H9 (cell line): ENCODE data around the gene ZNF613. TPM values are rescaled to one million over a fixed set of nuclear protein-coding genes. Genes with fewer than 3 reads are reported as not detected.

Experiments used
- DNase-seq: peaks from one replicate; pipeline ENCODE4 v3.0.0-alpha.2; 2017
- H2AFZ ChIP-seq: one replicate; pipeline ENCODE4 v1.6.1; 2013; ENCODE audit warnings: mild to moderate bottlenecking, low read length, control low read depth, moderate library complexity
- H2AK5ac ChIP-seq: 2 replicates; pipeline ENCODE4 v1.6.1; 2013; ENCODE audit warnings: low read length, control low read depth, mixed read lengths; ENCODE audit not compliant: insufficient read length
- H2BK120ac ChIP-seq: one replicate; pipeline ENCODE4 v1.6.1; 2013; ENCODE audit warnings: low read depth, mild to moderate bottlenecking, low read length, control low read depth, inconsistent platforms; ENCODE audit not compliant: poor library complexity, severe bottlenecking
- H2BK12ac ChIP-seq: 2 replicates; pipeline ENCODE4 v1.6.1; 2013; ENCODE audit warnings: low read length, control low read depth, mixed read lengths, low read depth; ENCODE audit not compliant: insufficient read length
- H2BK15ac ChIP-seq: 2 replicates; pipeline ENCODE4 v1.6.1; 2013; ENCODE audit warnings: low read depth, low read length, control low read depth
- H2BK20ac ChIP-seq: one replicate; pipeline ENCODE4 v1.6.1; 2013; ENCODE audit warnings: low read depth, mild to moderate bottlenecking, low read length, control low read depth, inconsistent platforms; ENCODE audit not compliant: poor library complexity, severe bottlenecking
- H2BK5ac ChIP-seq: 2 replicates; pipeline ENCODE4 v1.6.1; 2013; ENCODE audit warnings: low read length, control low read depth, mixed read lengths; ENCODE audit not compliant: insufficient read length
- H3K14ac ChIP-seq: 2 replicates; pipeline ENCODE4 v1.6.1; 2013; ENCODE audit warnings: low read length, control low read depth; ENCODE audit not compliant: insufficient read depth
- H3K18ac ChIP-seq: 2 replicates; pipeline ENCODE4 v1.6.1; 2013; ENCODE audit warnings: low read depth, mild to moderate bottlenecking, mixed read lengths, low read length, control low read depth; ENCODE audit not compliant: insufficient read length
- H3K23ac ChIP-seq: 2 replicates; pipeline ENCODE4 v1.6.1; 2013; ENCODE audit warnings: low read length, control low read depth, mixed read lengths, low read depth; ENCODE audit not compliant: insufficient read length
- H3K23me2 ChIP-seq: 2 replicates; pipeline ENCODE4 v1.6.1; 2013; ENCODE audit warnings: low read depth, mild to moderate bottlenecking, mixed read lengths, low read length, control low read depth; ENCODE audit not compliant: insufficient read length, poor library complexity, severe bottlenecking
- H3K27ac ChIP-seq: 2 replicates; pipeline ENCODE4 v1.5.1; 2013; ENCODE audit warnings: low read length, control low read depth, mixed read lengths, low read depth; ENCODE audit not compliant: insufficient read length
- H3K27me3 ChIP-seq: 2 replicates; pipeline ENCODE4 v1.6.1; 2013; ENCODE audit warnings: low read length, control low read depth, inconsistent platforms; ENCODE audit not compliant: insufficient read depth
- H3K4ac ChIP-seq: 2 replicates; pipeline ENCODE4 v1.6.1; 2013; ENCODE audit warnings: low read depth, mild to moderate bottlenecking, control low read depth, inconsistent platforms, low read length, moderate library complexity
- H3K4me1 ChIP-seq: 2 replicates; pipeline ENCODE4 v1.6.1; 2013; ENCODE audit warnings: low read length, control low read depth, inconsistent platforms; ENCODE audit not compliant: insufficient read depth
- H3K4me2 ChIP-seq: 2 replicates; pipeline ENCODE4 v1.6.1; 2013; ENCODE audit warnings: low read length, control low read depth, mixed read lengths; ENCODE audit not compliant: insufficient read length, insufficient read depth
- H3K56ac ChIP-seq: 2 replicates; pipeline ENCODE4 v1.6.1; 2013; ENCODE audit warnings: low read depth, mild to moderate bottlenecking, mixed read lengths, low read length, control low read depth; ENCODE audit not compliant: insufficient read length
- H3K79me1 ChIP-seq: 2 replicates; pipeline ENCODE4 v1.6.1; 2013; ENCODE audit warnings: low read depth, mild to moderate bottlenecking, moderate library complexity, low read length, control low read depth, inconsistent platforms; ENCODE audit not compliant: insufficient read depth, poor library complexity, severe bottlenecking
- H3K79me2 ChIP-seq: 2 replicates; pipeline ENCODE4 v1.6.1; 2013; ENCODE audit warnings: low read length, control low read depth, inconsistent platforms; ENCODE audit not compliant: insufficient read depth
- H3K9ac ChIP-seq: 2 replicates; pipeline ENCODE4 v1.6.1; 2013; ENCODE audit warnings: low read length, control low read depth, mixed read lengths; ENCODE audit not compliant: insufficient read length; ENCODE audit errors: extremely low read depth
- H3K9me3 ChIP-seq: one replicate; pipeline ENCODE4 v1.6.1; 2013; ENCODE audit warnings: low read depth, low read length, inconsistent platforms; ENCODE audit not compliant: control insufficient read depth
- H3T11ph ChIP-seq: one replicate; pipeline ENCODE4 v1.6.1; 2013; ENCODE audit warnings: mild to moderate bottlenecking, low read length, control low read depth, inconsistent platforms
- H4K20me1 ChIP-seq: one replicate; pipeline ENCODE4 v1.6.1; 2013; ENCODE audit not compliant: control insufficient read depth, insufficient read length, insufficient read depth
- H4K5ac ChIP-seq: 2 replicates; pipeline ENCODE4 v1.6.1; 2013; ENCODE audit warnings: low read depth, mild to moderate bottlenecking, mixed read lengths, low read length, control low read depth; ENCODE audit not compliant: insufficient read length
- H4K8ac ChIP-seq: replicated peaks from 2 replicates; pipeline ENCODE4 v1.6.1; 2013; ENCODE audit warnings: low read length, control low read depth, mixed read lengths, low read depth; ENCODE audit not compliant: insufficient read length
- H4K91ac ChIP-seq: 2 replicates; pipeline ENCODE4 v1.6.1; 2013; ENCODE audit warnings: low read depth, mild to moderate bottlenecking, moderate library complexity, mixed read lengths, low read length, control low read depth; ENCODE audit not compliant: insufficient read length
- H3K27ac Mint-ChIP-seq, 3 experiments: 2 replicates in 2 of 3; 3 replicates in 1 of 3; pipeline ENCODE4 v1.8.0; 2020 to 2021; ENCODE audit warnings: mixed read lengths in 3 of 3, mild to moderate bottlenecking in 1 of 3, moderate library complexity in 1 of 3
- H3K27me3 Mint-ChIP-seq: 2 replicates; pipeline ENCODE4 v1.8.0; 2021; ENCODE audit warnings: low read depth, mild to moderate bottlenecking, moderate library complexity, mixed read lengths
- H3K36me3 Mint-ChIP-seq, 3 experiments: 2 replicates in 2 of 3; 3 replicates in 1 of 3; pipeline ENCODE4 v1.8.0; 2020 to 2021; ENCODE audit warnings: low read depth in 3 of 3, mixed read lengths in 3 of 3; ENCODE audit not compliant: insufficient read depth in 1 of 3
- H3K4me1 Mint-ChIP-seq, 2 experiments: 2 replicates each; pipeline ENCODE4 v1.8.0; 2020; ENCODE audit warnings: mixed read lengths in 2 of 2
- H3K4me3 Mint-ChIP-seq, 2 experiments: 2 replicates in 1 of 2; 3 replicates in 1 of 2; pipeline ENCODE4 v1.8.0; 2020 to 2021; ENCODE audit warnings: mild to moderate bottlenecking in 2 of 2, mixed read lengths in 2 of 2, moderate library complexity in 1 of 2
- H3K9me3 Mint-ChIP-seq, 2 experiments: 2 replicates in 1 of 2; 3 replicates in 1 of 2; pipeline ENCODE4 v1.8.0; 2020; ENCODE audit warnings: mild to moderate bottlenecking in 2 of 2, mixed read lengths in 2 of 2, moderate library complexity in 1 of 2
- WGBS: extraction: QIAGEN DNeasy Blood & Tissue Kit; methylation state at CpG from one replicate; pipeline ENCODE4 v1.1.7; 2013; ENCODE audit warnings: missing lambda C conversion rate, low lambda C conversion rate, mixed read lengths; ENCODE audit not compliant: insufficient read length; ENCODE audit errors: extremely low coverage; 5-methylcytosine and 5-hydroxymethylcytosine counted together
- total RNA-seq: library from RNA; stranded (reverse); gene quantifications from 2 replicates; pipeline ENCODE4 v1.2.1, GENCODE V29; 2021
- TF ChIP-seq, protein P1 (sequence below): fragments of 200-600 bp; sonication (generic); conservative IDR thresholded peaks from 3 replicates; pipeline ENCODE4 v1.8.0; 2021; ENCODE audit warnings: antibody characterized with exemption, mild to moderate bottlenecking

Gene ZNF613
- total RNA-seq, 1 experiment from 2014 or later = 20.6 TPM

DNA sequence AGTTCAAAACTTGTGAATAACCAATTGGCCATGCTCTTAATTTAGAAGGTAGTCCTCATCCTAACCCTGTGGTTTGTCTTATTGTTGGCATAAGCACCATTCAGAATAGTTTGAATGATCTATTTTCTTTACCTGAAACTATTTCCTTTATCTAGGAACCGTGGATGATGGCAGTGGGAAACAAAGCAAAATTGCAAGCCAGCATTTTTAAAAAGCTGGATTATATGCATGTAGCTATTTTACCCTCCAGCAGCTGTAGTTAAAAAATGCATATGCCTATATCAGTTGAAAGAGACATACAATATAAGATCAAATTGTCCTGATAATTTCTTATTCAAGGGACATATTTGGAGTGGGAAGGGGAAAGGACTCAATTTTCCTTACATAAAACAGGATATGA, 19.3 kb downstream of the ZNF613 start:
- Histone ChIP-seq H3K56ac (no peak overlapping the region), H3K14ac (no peak overlapping the region), H3T11ph (no peak overlapping the region), H3K27ac (no peak overlapping the region), H3K18ac (no peak overlapping the region), H3K79me2 (no peaks in the 10 kb centered on the region), H3K4me2 (no peak overlapping the region), H3K4me1 (no peaks in the 10 kb centered on the region), H3K27me3 (no peaks in the 10 kb centered on the region), H3K4ac (no peak overlapping the region), H3K79me1 (no peaks in the 10 kb centered on the region), H2BK5ac (no peak overlapping the region), H2BK12ac (no peak overlapping the region), H3K9me3 (peaks cover 72% of the 10 kb centered on the region), H4K5ac (no peak overlapping the region), H2BK20ac (no peak overlapping the region), H4K8ac (no peak overlapping the region), H2AFZ (no peak overlapping the region), H3K23ac (no peak overlapping the region), H2BK15ac (no peak overlapping the region), H4K20me1 (no peaks in the 10 kb centered on the region), H3K9ac (no peak overlapping the region), H2BK120ac (no peak overlapping the region), H4K91ac (no peak overlapping the region), H3K23me2 (no peaks in the 10 kb centered on the region), H2AK5ac (no peak overlapping the region)
- Mint-ChIP-seq H3K27ac (no peak overlapping the region), H3K36me3 (peaks cover 59 to 93% (median 85%) of the 10 kb centered on the region in 3 experiments), H3K27me3 (peaks cover 5% of the 10 kb centered on the region), H3K4me3 (no peak overlapping the region), H3K9me3 (peaks cover 96 to 99% of the 10 kb centered on the region in 2 experiments), H3K4me1 (no peaks in the 10 kb centered on the region)
- TF ChIP-seq, protein P1, sequence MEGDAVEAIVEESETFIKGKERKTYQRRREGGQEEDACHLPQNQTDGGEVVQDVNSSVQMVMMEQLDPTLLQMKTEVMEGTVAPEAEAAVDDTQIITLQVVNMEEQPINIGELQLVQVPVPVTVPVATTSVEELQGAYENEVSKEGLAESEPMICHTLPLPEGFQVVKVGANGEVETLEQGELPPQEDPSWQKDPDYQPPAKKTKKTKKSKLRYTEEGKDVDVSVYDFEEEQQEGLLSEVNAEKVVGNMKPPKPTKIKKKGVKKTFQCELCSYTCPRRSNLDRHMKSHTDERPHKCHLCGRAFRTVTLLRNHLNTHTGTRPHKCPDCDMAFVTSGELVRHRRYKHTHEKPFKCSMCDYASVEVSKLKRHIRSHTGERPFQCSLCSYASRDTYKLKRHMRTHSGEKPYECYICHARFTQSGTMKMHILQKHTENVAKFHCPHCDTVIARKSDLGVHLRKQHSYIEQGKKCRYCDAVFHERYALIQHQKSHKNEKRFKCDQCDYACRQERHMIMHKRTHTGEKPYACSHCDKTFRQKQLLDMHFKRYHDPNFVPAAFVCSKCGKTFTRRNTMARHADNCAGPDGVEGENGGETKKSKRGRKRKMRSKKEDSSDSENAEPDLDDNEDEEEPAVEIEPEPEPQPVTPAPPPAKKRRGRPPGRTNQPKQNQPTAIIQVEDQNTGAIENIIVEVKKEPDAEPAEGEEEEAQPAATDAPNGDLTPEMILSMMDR = no peak
- WGBS = no CpG with 5 or more reads among the region's 1 CpG
- no peak for DNase-seq
